Upper lobe of left lung (tissue), 6 donors: ENCODE results near the gene LHFPL3. TPM values are rescaled to one million over a fixed set of nuclear protein-coding genes. Genes with fewer than 3 reads are reported as not detected.
A peak's percentile ranks its signal among the peaks of the same experiment; 100 is the strongest.

ENCODE experiments used
- ATAC-seq, 2 donors: fragments of 200-7000 bp; cut with Tn5 transposase; one replicate each; pipeline ENCODE4 v1.9.1; 2022; ENCODE audit warnings: mild to moderate bottlenecking in 2 of 2, moderate library complexity in 2 of 2; ENCODE audit not compliant: low FRiP score in 2 of 2
- DNase-seq, 2 donors: peaks; one replicate each; pipeline ENCODE4 v3.0.0-alpha.2; 2019 to 2020
- H3K27ac ChIP-seq, 4 donors: fragments of 200-600 bp; sonication (generic); one replicate each; pipeline ENCODE4 v1.5.1; 2016 to 2019
- H3K27me3 ChIP-seq, 4 donors: fragments of 200-600 bp; sonication (generic); one replicate each; pipeline ENCODE4 v1.5.1; 2017 to 2019
- H3K36me3 ChIP-seq, 4 donors: fragments of 200-600 bp; sonication (generic); one replicate each; pipeline ENCODE4 v1.5.1; 2016 to 2019
- H3K4me1 ChIP-seq, 4 donors: fragments of 200-600 bp; sonication (generic); one replicate each; pipeline ENCODE4 v1.5.1; 2018 to 2019
- H3K4me3 ChIP-seq, 4 donors: fragments of 200-600 bp; sonication (generic); one replicate each; pipeline ENCODE4 v1.5.1; 2017 to 2019; ENCODE audit warnings: mild to moderate bottlenecking in 2 of 4, moderate library complexity in 1 of 4
- H3K9me3 ChIP-seq, 4 donors: fragments of 200-600 bp; sonication (generic); one replicate each; pipeline ENCODE4 v1.5.1; 2018 to 2019
- CTCF ChIP-seq, 6 experiments: fragments of 450-650 bp in 4 of 6; fragments of 200-600 bp in 2 of 6; sonication (generic) in 2 of 6; IDR thresholded peaks; one replicate each; pipeline ENCODE4 v1.5.1; 2016 to 2019; ENCODE audit warnings: antibody characterized with exemption in 6 of 6
- EP300 ChIP-seq, 4 donors: sonication (generic); formaldehyde crosslinking; IDR thresholded peaks; one replicate each; pipeline ENCODE4 v1.5.1; 2017; ENCODE audit warnings: antibody characterized with exemption in 4 of 4, control low read depth in 2 of 4
- POLR2A ChIP-seq, 4 donors: fragments of 450-650 bp; IDR thresholded peaks; one replicate each; pipeline ENCODE4 v1.5.1; 2016 to 2017; ENCODE audit warnings: antibody characterized with exemption in 4 of 4, mild to moderate bottlenecking in 2 of 4
- POLR2AphosphoS5 ChIP-seq, 2 donors: sonication (generic); formaldehyde crosslinking; IDR thresholded peaks; one replicate each; pipeline ENCODE4 v1.5.1; 2017; ENCODE audit warnings: antibody characterized with exemption in 2 of 2
- WGBS, 2 donors: methylation state at CpG; one replicate each; pipeline ENCODE4 v1.1.5; 2017 to 2018; 5-methylcytosine and 5-hydroxymethylcytosine counted together
- total RNA-seq, 6 donors: library from RNA; depleted of rRNA in 4 of 6; stranded (reverse); fragments of >200 nt in 4 of 6; gene quantifications; one replicate each; pipeline versions ENCODE4 v1.1.0 to v1.2.1, GENCODE V29; 2016 to 2021
- donor health status: DM: no; HTN: no; CAD: no; lungs with moderate emphysema.
- donor health status: DM: no; HTN: yes; CAD: no; lungs with severe emphysema.

Gene LHFPL3
- total RNA-seq, 6 donors from 2014 or later: not detected

- TF ChIP-seq CTCF (IDR thresholded peaks at IDR 0.05): no peak
- TF ChIP-seq POLR2A (IDR thresholded peaks at IDR 0.05): no peak
- no peak for TF ChIP-seq EP300 (IDR thresholded peaks at IDR 0.05)
These were observed 220.5 kb downstream of the LHFPL3 start for GRCh38 chr7:104548861-104549260.

GRCh38 chr7:104550362-104550761 is 222.0 kb downstream of the LHFPL3 start:
- TF ChIP-seq CTCF (IDR thresholded peaks at IDR 0.05) (no peak), POLR2AphosphoS5 (IDR thresholded peaks at IDR 0.05) (no peak), POLR2A (IDR thresholded peaks at IDR 0.05) (no peak), EP300 (IDR thresholded peaks at IDR 0.05) (no peak)
- peaks cover 0 to 4% (median 0%) of the 10 kb centered on the region in 4 donors for H3K9me3 ChIP-seq
- DNase-seq (no peak), ATAC-seq (peak in 1 of 2 donors; percentile 66)
- no peak overlapping the region for H3K4me3 ChIP-seq
- WGBS, 2 donors: 72 to 74% methylated on average over 3 of the region's 3 CpGs
- H3K4me1 ChIP-seq: no peaks in the 10 kb centered on the region
- H3K36me3 ChIP-seq: no peaks in the 10 kb centered on the region
- no peak overlapping the region for H3K27ac ChIP-seq
- H3K27me3 ChIP-seq: no peaks in the 10 kb centered on the region

More at GRCh38 chr7:104548861-104549260, 220.5 kb downstream of the LHFPL3 start:
- no peaks in the 10 kb centered on the region for H3K27me3 ChIP-seq
- ATAC-seq (no peak), DNase-seq (no peak)
- H3K36me3 ChIP-seq: no peaks in the 10 kb centered on the region
- no peak overlapping the region for H3K4me3 ChIP-seq
- no peaks in the 10 kb centered on the region for H3K9me3 ChIP-seq
- H3K27ac ChIP-seq: no peak overlapping the region
- H3K4me1 ChIP-seq: no peaks in the 10 kb centered on the region
- WGBS, 2 donors: 28 to 39% methylated on average over 2 of the region's 2 CpGs

- ATAC-seq (no peak), DNase-seq (no peak)
- TF ChIP-seq POLR2AphosphoS5 (IDR thresholded peaks at IDR 0.05): no peak
- no peak for TF ChIP-seq EP300 (IDR thresholded peaks at IDR 0.05)
- no peak for TF ChIP-seq POLR2A (IDR thresholded peaks at IDR 0.05)
- no peak for TF ChIP-seq CTCF (IDR thresholded peaks at IDR 0.05)
- Histone ChIP-seq H3K27ac (no peak overlapping the region), H3K9me3 (peaks cover 0 to 4% (median 0%) of the 10 kb centered on the region in 4 donors), H3K4me3 (no peak overlapping the region), H3K4me1 (no peaks in the 10 kb centered on the region), H3K36me3 (no peaks in the 10 kb centered on the region), H3K27me3 (no peaks in the 10 kb centered on the region)
- WGBS, 2 donors: 29 to 44% methylated on average over 1 of the region's 1 CpG
These were observed 222.8 kb downstream of the LHFPL3 start for GRCh38 chr7:104551226-104551625.

- no peak for DNase-seq
These were observed 223.7 kb downstream of the LHFPL3 start for GRCh38 chr7:104552102-104552501.

More at GRCh38 chr7:104552102-104552501, 223.7 kb downstream of the LHFPL3 start:
- 9 to 63% methylated on average over 1 to 4 of the region's 4 CpGs for WGBS, 2 donors
- TF ChIP-seq POLR2AphosphoS5 (IDR thresholded peaks at IDR 0.05) (no peak), EP300 (IDR thresholded peaks at IDR 0.05) (no peak), CTCF (IDR thresholded peaks at IDR 0.05) (no peak)
- H3K4me1 ChIP-seq: no peaks in the 10 kb centered on the region
- H3K36me3 ChIP-seq: no peaks in the 10 kb centered on the region
- peaks cover 0 to 4% (median 0%) of the 10 kb centered on the region in 4 donors for H3K9me3 ChIP-seq
- no peak overlapping the region for H3K4me3 ChIP-seq
- peak in 1 of 2 donors; percentile 58 for ATAC-seq
- H3K27me3 ChIP-seq: no peaks in the 10 kb centered on the region
- H3K27ac ChIP-seq: no peak overlapping the region
